OCI-LY3 (cell line): ENCODE results near the gene FRMD8.

ENCODE experiments used
- H2AFZ ChIP-seq: fragments of 200-600, 300-600 bp; shearing (Covaris generic); 2 replicates; pipeline ENCODE4 v1.6.0; 2014; ENCODE audit warnings: antibody characterized with exemption, low read depth, low read length
- H3K27ac ChIP-seq: fragments of 200-600, 300-600 bp; sonication (generic); 2 replicates; pipeline ENCODE4 v1.5.1; 2014; ENCODE audit warnings: mild to moderate bottlenecking, low read length, moderate library complexity, mixed read lengths
- H3K27me3 ChIP-seq: fragments of 200-600, 300-600 bp; sonication (generic); 2 replicates; pipeline ENCODE4 v1.6.1; 2014; ENCODE audit warnings: low read depth, low read length, mixed read lengths
- H3K36me3 ChIP-seq: fragments of 200-600, 300-600 bp; sonication (generic); replicated peaks from 2 replicates; pipeline ENCODE3; 2014; ENCODE audit warnings: low read depth, low read length, mixed read lengths
- H3K4me1 ChIP-seq: fragments of 300-600, 200-600 bp; sonication (generic); 2 replicates; pipeline ENCODE4 v1.6.1; 2014; ENCODE audit warnings: low read length, mixed read lengths
- H3K4me2 ChIP-seq: fragments of 200-600, 300-600 bp; sonication (generic); 2 replicates; pipeline ENCODE4 v1.6.1; 2014; ENCODE audit warnings: low read length, mixed read lengths
- H3K4me3 ChIP-seq: fragments of 300-600, 200-600 bp; sonication (generic); 2 replicates; pipeline ENCODE4 v1.5.1; 2014; ENCODE audit warnings: antibody characterized with exemption, mild to moderate bottlenecking, low read length, moderate library complexity
- H3K79me2 ChIP-seq: fragments of 300-600, 200-600 bp; shearing (Covaris generic); 2 replicates; pipeline ENCODE4 v1.6.1; 2014; ENCODE audit warnings: mild to moderate bottlenecking, low read length, mixed read lengths
- H3K9ac ChIP-seq: fragments of 300-600, 200-600 bp; shearing (Covaris generic); 2 replicates; pipeline ENCODE4 v1.6.0; 2014; ENCODE audit warnings: mild to moderate bottlenecking, low read length, moderate library complexity
- H3K9me3 ChIP-seq: fragments of 200-600, 300-600 bp; shearing (Covaris generic); 2 replicates; pipeline ENCODE4 v1.6.1; 2014; ENCODE audit warnings: low read length, mixed read lengths; ENCODE audit not compliant: insufficient read depth
- H4K20me1 ChIP-seq: fragments of 200-600, 300-600 bp; sonication (generic); 2 replicates; pipeline ENCODE4 v1.6.1; 2016; ENCODE audit warnings: low read length, mixed read lengths; ENCODE audit not compliant: insufficient read depth
- EZH2phosphoT487 ChIP-seq: fragments of 200-600 bp; shearing (Covaris generic); IDR thresholded peaks from 2 replicates; pipeline ENCODE4 v1.6.1; 2018; ENCODE audit warnings: antibody characterized with exemption, mixed run types, low read depth
- TF ChIP-seq, protein P1 (sequence below): fragments of 200-600, 300-600 bp; sonication (generic); IDR thresholded peaks from 2 replicates; pipeline ENCODE4 v1.5.1; 2014; ENCODE audit warnings: antibody characterized with exemption, low read length, low read depth

FRMD8 gene

GRCh38 chr11:65444314-65445051, 58.0 kb downstream of the FRMD8 start:
- Histone ChIP-seq H3K9ac (no peak overlapping the region), H3K79me2 (peaks cover 7% of the 10 kb centered on the region; the same call in 1 of the 2 replicates), H3K4me2 (no peak overlapping the region), H2AFZ (no peak overlapping the region), H4K20me1 (peaks cover 63% of the 10 kb centered on the region), H3K36me3 (peaks cover 32% of the 10 kb centered on the region), H3K27ac (no peak overlapping the region; the same call in 1 of the 2 replicates), H3K9me3 (no peaks in the 10 kb centered on the region), H3K27me3 (no peaks in the 10 kb centered on the region), H3K4me1 (peaks cover 41% of the 10 kb centered on the region), H3K4me3 (no peak overlapping the region)
- TF ChIP-seq EZH2phosphoT487, result no peak

- Histone ChIP-seq H3K4me3 (no peak overlapping the region), H3K27me3 (no peaks in the 10 kb centered on the region), H3K79me2 (peaks cover 5% of the 10 kb centered on the region; the same call in 1 of the 2 replicates), H4K20me1 (peaks cover 56% of the 10 kb centered on the region), H3K4me1 (peaks cover 34% of the 10 kb centered on the region), H3K27ac (no peak overlapping the region), H3K9me3 (no peaks in the 10 kb centered on the region), H3K36me3 (peaks cover 26% of the 10 kb centered on the region), H3K4me2 (no peak overlapping the region), H3K9ac (no peak overlapping the region), H2AFZ (no peak overlapping the region)
- TF ChIP-seq EZH2phosphoT487, result no peak
- TF ChIP-seq, protein P1, sequence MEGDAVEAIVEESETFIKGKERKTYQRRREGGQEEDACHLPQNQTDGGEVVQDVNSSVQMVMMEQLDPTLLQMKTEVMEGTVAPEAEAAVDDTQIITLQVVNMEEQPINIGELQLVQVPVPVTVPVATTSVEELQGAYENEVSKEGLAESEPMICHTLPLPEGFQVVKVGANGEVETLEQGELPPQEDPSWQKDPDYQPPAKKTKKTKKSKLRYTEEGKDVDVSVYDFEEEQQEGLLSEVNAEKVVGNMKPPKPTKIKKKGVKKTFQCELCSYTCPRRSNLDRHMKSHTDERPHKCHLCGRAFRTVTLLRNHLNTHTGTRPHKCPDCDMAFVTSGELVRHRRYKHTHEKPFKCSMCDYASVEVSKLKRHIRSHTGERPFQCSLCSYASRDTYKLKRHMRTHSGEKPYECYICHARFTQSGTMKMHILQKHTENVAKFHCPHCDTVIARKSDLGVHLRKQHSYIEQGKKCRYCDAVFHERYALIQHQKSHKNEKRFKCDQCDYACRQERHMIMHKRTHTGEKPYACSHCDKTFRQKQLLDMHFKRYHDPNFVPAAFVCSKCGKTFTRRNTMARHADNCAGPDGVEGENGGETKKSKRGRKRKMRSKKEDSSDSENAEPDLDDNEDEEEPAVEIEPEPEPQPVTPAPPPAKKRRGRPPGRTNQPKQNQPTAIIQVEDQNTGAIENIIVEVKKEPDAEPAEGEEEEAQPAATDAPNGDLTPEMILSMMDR, result no peak
Measured at GRCh38 chr11:65445101-65445603, 58.7 kb downstream of the FRMD8 start.

- H3K9ac ChIP-seq, result no peak overlapping the region
- TF ChIP-seq, protein P1, result no peak
- no peak for TF ChIP-seq EZH2phosphoT487
- 0 out of 2 replicates have a peak, but pooled peaks cover 4% of the 10 kb centered on the region for H3K79me2 ChIP-seq
- no peak overlapping the region for H3K4me3 ChIP-seq
- no peaks in the 10 kb centered on the region for H3K9me3 ChIP-seq
- H4K20me1 ChIP-seq, result peaks cover 49% of the 10 kb centered on the region
- H3K27me3 ChIP-seq, result no peaks in the 10 kb centered on the region
- peaks cover 28% of the 10 kb centered on the region for H3K4me1 ChIP-seq
- H2AFZ ChIP-seq, result no peak overlapping the region
- H3K27ac ChIP-seq, result no peak overlapping the region
- H3K4me2 ChIP-seq, result no peak overlapping the region
- H3K36me3 ChIP-seq, result peaks cover 24% of the 10 kb centered on the region
Measured at GRCh38 chr11:65445604-65446445, 59.4 kb downstream of the FRMD8 start.

DNA sequence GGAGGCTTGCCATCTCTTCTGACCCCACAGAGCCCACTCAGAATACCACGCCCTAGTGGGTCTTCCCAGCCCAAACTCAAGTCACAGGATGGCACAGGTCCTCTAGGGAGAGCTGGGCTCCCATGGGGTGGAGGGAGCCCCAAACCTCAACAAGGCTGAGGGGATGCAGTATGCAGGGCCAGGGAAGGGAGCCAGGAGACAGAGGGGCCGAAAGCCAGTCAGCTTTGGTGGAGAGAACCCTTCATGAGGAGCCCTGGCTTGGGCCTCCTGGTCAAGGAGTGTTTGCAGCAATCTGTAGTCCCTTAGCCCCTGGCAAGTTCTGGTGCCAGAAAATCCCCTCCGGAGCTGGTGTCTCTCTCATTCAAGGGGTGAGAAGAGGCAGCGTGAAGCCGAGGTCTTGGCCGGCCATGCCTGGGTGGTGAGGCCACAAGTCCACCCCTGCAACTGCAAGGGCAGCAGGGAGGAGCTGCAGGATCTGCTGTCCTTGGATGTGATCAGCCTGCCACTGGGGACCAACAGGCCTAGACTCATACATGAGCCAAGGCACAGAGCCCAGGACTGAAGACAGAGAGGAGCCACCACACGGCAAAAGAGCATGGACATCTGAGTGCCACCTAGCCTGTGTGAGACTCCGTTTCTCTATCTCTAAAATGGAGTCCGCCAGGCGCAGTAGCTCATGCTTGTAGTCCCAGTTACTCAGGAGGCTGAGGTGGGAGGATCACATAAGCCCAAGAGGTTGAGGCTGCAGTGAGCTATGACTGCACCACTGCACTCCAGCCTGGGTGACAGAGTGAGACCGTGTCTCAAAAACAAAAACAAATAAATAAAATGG, 60.2 kb downstream of the FRMD8 start:
- Histone ChIP-seq H3K4me1 (peaks cover 19% of the 10 kb centered on the region), H2AFZ (no peak overlapping the region), H4K20me1 (peaks cover 42% of the 10 kb centered on the region), H3K4me3 (no peak overlapping the region), H3K27me3 (no peaks in the 10 kb centered on the region), H3K79me2 (0 out of 2 replicates have a peak, but pooled peaks cover 3% of the 10 kb centered on the region), H3K27ac (no peak overlapping the region), H3K36me3 (peaks cover 23% of the 10 kb centered on the region), H3K4me2 (no peak overlapping the region), H3K9ac (no peak overlapping the region), H3K9me3 (no peaks in the 10 kb centered on the region)
- TF ChIP-seq, protein P1, result no peak
- no peak for TF ChIP-seq EZH2phosphoT487
